GM10266 (cell line): ENCODE results near the gene KRTAP10-10.

ENCODE experiments used
- DNase-seq: peaks from one replicate; pipeline ENCODE4 v3.0.0; 2012; ENCODE audit errors: extremely low spot score
- TF ChIP-seq, protein P1 (sequence below): IDR thresholded peaks from 2 replicates; pipeline ENCODE4 v1.5.1; 2012; ENCODE audit warnings: mild to moderate bottlenecking, low read depth; ENCODE audit not compliant: control insufficient read depth, insufficient read depth; ENCODE audit errors: missing control alignments

Gene KRTAP10-10

DNA sequence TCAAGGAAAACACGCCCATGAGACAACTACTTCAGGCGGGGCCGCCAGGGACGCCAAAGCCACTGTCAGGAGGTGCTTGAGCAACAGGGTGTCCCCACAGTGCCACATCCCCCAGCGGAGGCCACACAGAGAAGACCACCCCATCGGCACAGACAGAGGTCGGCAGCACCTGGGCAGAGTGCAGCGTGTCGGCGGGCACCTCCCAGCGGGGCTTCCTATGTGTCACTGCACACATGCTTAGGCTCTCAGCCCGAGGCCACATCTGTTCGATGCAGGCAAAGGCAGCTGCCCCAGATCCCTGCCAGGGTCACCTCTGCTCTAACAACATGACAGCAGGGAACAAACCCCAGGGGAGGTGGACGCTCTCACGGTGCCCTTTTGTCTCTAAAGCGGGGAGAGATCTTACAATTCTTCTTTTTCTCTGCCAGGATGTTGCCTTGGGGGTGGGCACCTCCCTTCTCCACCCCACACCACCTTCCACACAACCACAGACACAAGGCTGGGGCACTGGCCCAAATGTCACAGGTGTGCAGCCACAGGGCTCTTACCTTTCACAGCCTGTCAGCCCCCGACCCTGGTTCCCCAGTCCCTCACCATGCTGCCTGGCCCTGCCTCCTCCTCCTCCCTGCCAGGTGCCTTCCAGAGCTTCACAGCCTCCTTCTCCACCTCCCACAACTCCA, 21.1 kb upstream of the KRTAP10-10 start:
- TF ChIP-seq, protein P1, sequence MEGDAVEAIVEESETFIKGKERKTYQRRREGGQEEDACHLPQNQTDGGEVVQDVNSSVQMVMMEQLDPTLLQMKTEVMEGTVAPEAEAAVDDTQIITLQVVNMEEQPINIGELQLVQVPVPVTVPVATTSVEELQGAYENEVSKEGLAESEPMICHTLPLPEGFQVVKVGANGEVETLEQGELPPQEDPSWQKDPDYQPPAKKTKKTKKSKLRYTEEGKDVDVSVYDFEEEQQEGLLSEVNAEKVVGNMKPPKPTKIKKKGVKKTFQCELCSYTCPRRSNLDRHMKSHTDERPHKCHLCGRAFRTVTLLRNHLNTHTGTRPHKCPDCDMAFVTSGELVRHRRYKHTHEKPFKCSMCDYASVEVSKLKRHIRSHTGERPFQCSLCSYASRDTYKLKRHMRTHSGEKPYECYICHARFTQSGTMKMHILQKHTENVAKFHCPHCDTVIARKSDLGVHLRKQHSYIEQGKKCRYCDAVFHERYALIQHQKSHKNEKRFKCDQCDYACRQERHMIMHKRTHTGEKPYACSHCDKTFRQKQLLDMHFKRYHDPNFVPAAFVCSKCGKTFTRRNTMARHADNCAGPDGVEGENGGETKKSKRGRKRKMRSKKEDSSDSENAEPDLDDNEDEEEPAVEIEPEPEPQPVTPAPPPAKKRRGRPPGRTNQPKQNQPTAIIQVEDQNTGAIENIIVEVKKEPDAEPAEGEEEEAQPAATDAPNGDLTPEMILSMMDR, result no peak
- no peak for DNase-seq

DNA sequence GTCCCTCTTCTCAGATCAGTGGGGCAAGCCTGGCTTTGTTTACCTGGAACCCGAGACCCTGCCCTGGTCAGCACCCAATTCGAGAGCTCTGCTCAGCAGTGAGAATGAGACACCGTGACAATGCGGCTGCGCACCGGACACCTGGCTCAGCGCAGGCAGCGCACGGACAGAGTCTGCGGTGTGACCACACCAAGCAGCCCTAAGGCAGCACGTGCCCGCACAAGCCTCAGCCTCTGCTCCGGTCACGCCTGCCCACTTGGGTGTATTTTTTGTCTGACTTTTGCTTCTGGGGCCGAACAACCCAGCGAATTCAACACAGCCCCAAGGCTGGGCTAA, 20.6 kb upstream of the KRTAP10-10 start:
- no peak for DNase-seq
- TF ChIP-seq, protein P1, result no peak

DNA sequence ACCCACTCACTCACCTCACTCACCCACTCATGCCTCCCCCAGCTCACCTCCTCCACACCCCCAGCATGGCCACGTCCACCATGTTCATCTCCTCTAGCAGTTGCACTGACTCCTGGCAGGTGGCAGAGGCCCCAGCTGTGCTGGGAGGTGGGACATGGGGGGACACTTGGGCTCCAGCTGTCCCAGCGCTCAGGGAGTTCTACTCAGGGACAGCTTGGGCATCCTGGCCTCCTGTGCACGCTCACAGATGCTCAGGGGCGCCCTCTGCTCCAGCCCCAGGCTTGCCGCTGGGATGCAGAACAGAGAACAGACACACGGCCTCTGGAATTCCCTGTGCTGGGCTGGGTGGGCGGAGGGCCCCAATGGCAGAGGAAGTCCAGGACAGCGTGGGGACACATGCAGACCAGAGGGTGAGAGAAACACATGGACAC, 20.1 kb upstream of the KRTAP10-10 start:
- TF ChIP-seq, protein P1, result no peak
- DNase-seq, result no peak

DNA sequence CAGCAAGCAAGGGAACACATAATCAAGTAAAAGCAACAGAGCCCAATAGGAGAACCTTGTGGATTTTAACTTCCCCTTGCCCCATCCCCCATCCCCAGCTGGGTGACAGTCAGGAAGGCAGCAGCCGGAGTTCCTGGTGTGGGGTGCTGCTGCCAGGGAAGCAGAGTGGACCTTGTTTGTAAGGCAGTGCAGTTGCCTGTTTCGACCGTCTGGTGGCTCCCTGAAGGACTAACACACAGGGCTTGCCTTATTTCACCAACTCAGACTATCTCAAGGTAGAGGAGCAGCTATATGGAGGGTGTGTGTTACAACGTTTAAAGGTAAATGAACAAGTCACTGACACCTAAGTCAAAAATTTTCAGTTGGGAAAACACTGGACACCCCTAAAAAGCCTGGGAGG, 18.7 kb upstream of the KRTAP10-10 start:
- no peak for DNase-seq
- TF ChIP-seq, protein P1, result no peak

DNA sequence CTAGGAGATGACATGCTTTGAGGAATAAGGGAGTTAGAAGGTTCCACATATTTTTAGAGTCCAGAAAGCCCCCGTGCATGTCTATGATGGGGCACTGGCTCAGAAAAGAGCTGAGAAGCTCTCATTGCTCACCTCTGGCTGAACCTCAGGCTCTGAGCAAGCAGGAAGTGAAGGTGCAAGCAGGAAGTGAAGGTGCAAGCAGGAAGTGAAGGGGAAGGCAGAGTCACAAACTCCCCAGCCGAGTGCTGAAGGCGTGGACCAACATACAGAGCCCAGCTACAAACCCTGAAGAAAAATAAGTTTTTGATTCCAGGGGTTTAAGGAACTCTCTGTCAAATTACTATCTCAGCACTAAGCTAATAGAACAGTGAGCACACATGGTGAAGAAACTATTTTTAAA, 18.2 kb upstream of the KRTAP10-10 start:
- no peak for DNase-seq
- TF ChIP-seq, protein P1, result no peak

DNA sequence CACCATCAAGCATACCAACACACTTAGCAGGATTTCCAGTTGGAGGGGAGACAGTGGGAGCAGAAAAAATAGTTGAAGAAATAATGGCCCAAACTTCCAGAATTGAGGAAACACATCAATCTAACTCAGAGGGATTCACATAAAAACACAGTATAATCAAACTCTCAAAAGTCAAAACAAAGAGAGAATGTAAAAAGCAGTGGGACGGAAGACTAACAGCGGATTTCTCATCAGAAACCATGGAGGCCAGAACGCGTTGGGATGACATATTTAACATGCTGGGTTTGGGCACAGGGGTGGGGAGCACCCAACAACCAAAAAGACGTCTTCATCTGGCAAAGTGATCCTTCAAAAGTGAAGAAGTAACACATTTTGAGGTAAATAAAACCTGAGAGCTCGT, 17.3 kb upstream of the KRTAP10-10 start:
- TF ChIP-seq, protein P1, result no peak
- no peak for DNase-seq

DNA sequence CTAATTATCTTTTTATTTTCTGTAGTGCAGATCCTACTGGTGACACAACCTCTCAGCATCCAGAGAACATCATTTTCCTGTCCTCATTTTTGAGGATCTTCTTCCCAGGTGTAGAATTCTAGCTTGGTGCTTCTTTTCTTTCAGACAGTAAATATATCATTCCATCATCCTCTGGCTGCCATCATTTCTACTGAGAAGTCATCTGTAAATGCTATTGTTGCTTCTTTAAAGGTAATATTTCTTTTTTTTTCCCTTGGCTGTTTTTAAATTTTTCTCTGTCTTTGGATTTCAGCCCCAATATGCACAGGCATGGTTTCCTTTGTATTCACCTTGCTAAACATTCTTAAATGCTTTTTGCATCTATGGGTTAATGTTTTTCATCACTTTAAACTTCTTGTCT, 13.6 kb upstream of the KRTAP10-10 start:
- no peak for DNase-seq
- TF ChIP-seq, protein P1, result no peak
